GM23248 (cell line): Measurements from ENCODE around the gene SDR42E1.

ENCODE experiments used
- EZH2 ChIP-seq: fragments of 200-600 bp; sonication (generic); IDR thresholded peaks from 2 replicates; pipeline ENCODE4 v1.6.1; 2018; ENCODE audit warnings: antibody characterized with exemption, mild to moderate bottlenecking; ENCODE audit not compliant: insufficient read depth, poor library complexity, severe bottlenecking
- EZH2phosphoT487 ChIP-seq: fragments of 200-600 bp; sonication (generic); IDR thresholded peaks from 2 replicates; pipeline ENCODE4 v1.6.1; 2018; ENCODE audit warnings: antibody characterized with exemption, moderate library complexity, mild to moderate bottlenecking, low read depth; ENCODE audit not compliant: insufficient read depth

DNA sequence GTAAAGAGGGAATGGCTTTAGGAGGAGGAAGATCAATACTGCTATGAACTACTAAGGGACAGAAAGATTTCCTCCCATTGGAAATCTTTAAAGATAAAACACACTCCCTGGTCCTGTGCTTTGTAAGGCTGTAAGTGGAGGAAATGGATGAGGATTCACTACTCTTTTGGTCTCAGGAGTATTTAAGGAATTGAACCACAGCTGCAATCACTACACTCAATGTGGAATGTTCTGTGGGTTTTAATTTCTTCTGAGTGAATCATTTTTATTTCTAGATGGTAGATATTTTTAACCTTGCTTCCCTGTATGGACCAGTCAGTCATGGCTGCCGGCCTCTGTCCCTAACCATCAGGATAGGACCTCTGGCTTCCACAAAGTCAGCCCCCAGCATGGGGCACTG is 65.6 kb downstream of the SDR42E1 start:
- TF ChIP-seq EZH2 = no peak
- TF ChIP-seq EZH2phosphoT487 = no peak
